NT2/D1 (cell line): Measurements from ENCODE around the gene GSTM1.

Experiments used
- SUZ12 ChIP-seq: IDR thresholded peaks from 2 replicates; pipeline ENCODE4 v1.6.1; 2011; ENCODE audit not compliant: insufficient read length, insufficient read depth; ENCODE audit errors: extremely low read depth
- YY1 ChIP-seq: IDR thresholded peaks from 2 replicates; pipeline ENCODE4 v1.6.1; 2011; ENCODE audit not compliant: insufficient read length, insufficient read depth

DNA sequence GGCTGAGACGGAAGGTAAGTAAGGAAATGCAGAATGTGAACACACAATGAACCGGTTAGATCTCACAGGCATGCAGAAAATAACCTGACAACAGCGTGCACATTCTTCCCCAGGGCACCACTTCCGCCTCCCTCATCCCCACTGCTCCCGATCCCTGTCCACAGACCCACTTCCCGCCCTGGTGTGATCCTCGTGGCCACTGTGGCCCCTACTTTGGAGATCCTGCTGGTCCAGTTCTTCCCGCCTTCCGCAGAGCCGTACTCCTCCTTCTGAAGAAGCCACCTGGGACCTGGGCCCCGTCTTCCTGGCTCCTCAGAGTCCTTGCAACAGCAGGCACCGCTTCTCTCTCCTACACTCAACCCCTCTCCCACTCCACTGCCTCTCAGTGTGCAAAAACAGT, 33.1 kb upstream of the GSTM1 start:
- no peak for TF ChIP-seq YY1
- no peak for TF ChIP-seq SUZ12
